Measurements from ENCODE around the gene HSH2D. TPM values are rescaled to one million over a fixed set of nuclear protein-coding genes. Genes with fewer than 3 reads are reported as not detected.
A peak's percentile ranks its signal among the peaks of the same experiment; 100 is the strongest.

HSH2D gene
- total and polyA plus RNA-seq, 9 of the 15 experiments (the other 6 are each of a cell fraction or from before 2014, with no cell fraction given), result 0.03 to 1.1 (median 0.35) TPM; not detected in 1

- TF ChIP-seq CEBPZ (IDR thresholded peaks at IDR 0.05; ENCODE audit: borderline replicate concordance, low read depth, low read length) (no peak), CBX5 (IDR thresholded peaks at IDR 0.05; ENCODE audit: borderline replicate concordance, low read depth) (no peak), ZBTB34 (CRISPR knock-in tag; IDR thresholded peaks at IDR 0.05) (no peak), NKRF (IDR thresholded peaks at IDR 0.05; ENCODE audit: borderline replicate concordance) (no peak), ZNF717 (CRISPR knock-in tag; IDR thresholded peaks at IDR 0.05) (no peak), ZNF655 (CRISPR knock-in tag; IDR thresholded peaks at IDR 0.05) (no peak), POLR2AphosphoS2 (IDR thresholded peaks at IDR 0.05; ENCODE audit: low read length) (no peak), CREM (IDR thresholded peaks at IDR 0.05; ENCODE audit: low read depth) (no peak), ZNF583 (CRISPR knock-in tag; IDR thresholded peaks at IDR 0.05) (no peak), PKNOX1 (IDR thresholded peaks at IDR 0.05) (no peak), MTA1 (IDR thresholded peaks at IDR 0.05; ENCODE audit: borderline replicate concordance) (no peak), ZBTB2 (IDR thresholded peaks at IDR 0.05) (no peak), PTRF (tag; IDR thresholded peaks at IDR 0.05) (no peak), RNF2 (IDR thresholded peaks at IDR 0.05) (peak; percentile 56; the same call in 1 of the 2 replicates), USF1 (CRISPR knock-in tag; IDR thresholded peaks at IDR 0.05) (peak; percentile 73), TBL1XR1 (IDR thresholded peaks at IDR 0.05; ENCODE audit: low read length in 2 of 2) (no peak), CTBP1 (IDR thresholded peaks at IDR 0.05; ENCODE audit: borderline replicate concordance) (no peak; the same call in 1 of the 2 replicates), CBFA2T2 (conservative IDR thresholded peaks at IDR 0.05) (0 out of 2 replicates have a peak, but pooled peaks have one; percentile 10), HNRNPH1 (optimal IDR thresholded peaks at IDR 0.05; ENCODE audit: low read depth, low read length) (no peak)
These were observed 2.4 kb upstream of the HSH2D start (continued) for GRCh38 chr19:16141043-16141442.

Data from K562 (cell line).